Fibroblast of skin of scalp (primary cell): ENCODE measurements around the gene CACNA2D4.

Experiments used
- DNase-seq: peaks from one replicate; pipeline ENCODE4 v3.0.0-alpha.2; 2013

CACNA2D4 gene

GRCh38 chr12:1885599-1886245 lies 32.7 kb downstream of the CACNA2D4 start:
- DNase-seq, result no peak

GRCh38 chr12:1885082-1885596 lies 33.3 kb downstream of the CACNA2D4 start:
- DNase-seq, result no peak

DNA sequence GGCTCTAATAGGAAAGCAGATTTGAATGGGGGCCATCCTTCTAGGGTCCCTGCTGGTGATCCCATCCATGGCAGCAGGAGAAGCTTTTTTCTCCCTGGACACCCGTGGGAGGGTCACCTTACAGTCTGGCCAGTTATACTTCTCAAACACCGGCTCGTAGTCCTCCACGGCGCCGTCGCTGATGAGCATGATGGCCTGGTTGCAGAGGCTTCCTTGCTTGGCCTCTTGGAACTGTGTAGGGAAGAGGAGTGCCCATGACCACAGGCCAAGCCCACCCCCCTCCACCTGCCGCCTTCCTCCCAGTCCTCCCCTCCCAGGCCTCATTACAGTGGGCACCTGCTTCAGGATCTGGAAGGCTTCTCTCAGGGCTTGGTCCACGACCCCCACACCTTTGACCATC lies 33.8 kb downstream of the CACNA2D4 start:
- no peak for DNase-seq

GRCh38 chr12:1883513-1883912 lies 34.9 kb downstream of the CACNA2D4 start:
- DNase-seq, result no peak

DNA sequence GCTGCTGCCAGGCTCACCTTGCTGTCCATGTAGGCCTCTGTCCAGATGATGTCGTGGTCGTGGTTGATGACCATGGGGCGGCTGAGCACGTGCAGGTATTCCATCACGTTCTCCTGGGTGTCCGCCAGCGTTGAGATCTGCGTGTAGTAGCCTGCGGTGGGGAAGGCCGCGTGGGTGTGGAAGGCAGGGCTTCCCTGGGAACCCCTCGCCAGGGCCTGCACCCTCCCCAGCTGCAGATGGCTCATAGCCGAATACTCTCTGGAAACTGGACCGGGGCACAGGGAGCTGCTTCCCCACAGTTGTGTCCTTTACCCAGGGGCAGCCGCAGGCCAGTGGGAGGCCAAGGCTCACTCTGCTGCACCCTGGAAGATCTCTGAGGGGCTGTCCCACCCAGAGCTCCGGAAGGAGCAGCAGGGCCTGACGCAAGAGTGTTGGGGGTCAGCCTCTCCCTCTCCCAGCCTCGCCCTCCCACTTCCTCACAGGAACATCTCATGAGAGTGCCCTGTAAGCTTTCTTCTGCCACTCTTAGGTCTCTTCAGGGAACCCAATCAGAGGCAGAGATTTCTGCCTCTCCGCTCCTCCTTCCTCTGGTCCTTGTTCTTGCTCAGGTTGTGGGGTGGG lies 35.5 kb downstream of the CACNA2D4 start:
- no peak for DNase-seq

DNA sequence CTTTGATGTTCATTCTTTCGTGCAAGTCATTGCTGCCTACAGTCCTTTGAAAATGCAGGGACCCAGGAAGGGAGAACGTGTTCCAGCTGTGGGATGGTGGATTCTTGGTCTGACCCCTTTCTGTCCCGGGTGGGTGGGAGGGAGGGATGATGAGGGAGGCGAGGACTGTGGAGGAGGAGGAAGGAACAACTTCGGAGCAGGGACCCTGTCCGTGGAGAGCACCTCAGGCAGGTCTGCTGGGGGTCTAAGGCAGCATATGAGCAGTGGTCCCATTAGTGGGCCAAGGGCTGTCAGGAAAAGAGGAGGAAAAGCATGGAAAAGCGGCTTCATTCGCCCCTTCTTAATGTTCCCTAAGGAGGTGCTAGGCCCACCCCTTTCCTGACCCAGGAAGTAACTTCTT lies 36.0 kb downstream of the CACNA2D4 start:
- DNase-seq, result no peak

DNA sequence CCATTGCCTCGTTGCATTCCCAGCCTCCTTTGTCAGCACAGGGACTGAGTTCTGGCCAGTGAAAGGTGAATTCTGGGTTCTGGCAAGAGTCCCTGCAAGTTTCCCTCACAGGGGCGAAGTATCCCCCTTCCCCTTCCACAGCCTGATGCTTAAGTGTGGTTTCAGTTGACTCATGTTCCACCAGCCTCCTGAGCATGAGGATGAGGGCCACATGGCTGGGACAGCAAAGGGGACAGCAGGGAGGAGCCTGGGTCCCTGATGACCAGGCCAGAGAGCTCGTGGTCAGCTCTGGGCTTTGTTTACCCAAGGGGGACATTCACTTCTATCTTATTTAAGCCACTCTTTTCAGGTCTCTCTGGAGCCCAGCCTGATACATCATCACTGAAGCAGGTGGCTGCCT lies 36.5 kb downstream of the CACNA2D4 start:
- no peak for DNase-seq

DNA sequence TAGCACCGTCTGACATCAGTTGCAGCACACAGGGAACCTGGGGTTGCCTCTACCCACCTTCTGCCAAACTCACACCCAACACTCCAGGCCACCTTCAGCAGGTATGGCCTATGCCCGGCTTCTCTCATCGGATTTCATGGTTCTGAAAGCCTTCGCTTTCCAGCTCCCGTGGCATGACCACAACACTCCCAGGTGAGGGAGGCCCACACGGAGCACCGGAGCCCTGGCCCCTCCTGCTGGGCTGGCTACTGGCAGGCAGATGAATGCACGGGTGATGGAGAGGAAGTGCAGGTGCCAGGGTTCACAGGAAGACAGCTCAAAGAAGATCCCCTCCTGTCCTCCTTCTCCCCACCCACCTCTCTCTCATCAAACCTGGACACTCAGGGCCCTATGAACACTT lies 37.2 kb downstream of the CACNA2D4 start:
- DNase-seq, result no peak

GRCh38 chr12:1880876-1881275 lies 37.6 kb downstream of the CACNA2D4 start:
- DNase-seq, result no peak

GRCh38 chr12:1880153-1880845 lies 38.2 kb downstream of the CACNA2D4 start:
- no peak for DNase-seq

DNA sequence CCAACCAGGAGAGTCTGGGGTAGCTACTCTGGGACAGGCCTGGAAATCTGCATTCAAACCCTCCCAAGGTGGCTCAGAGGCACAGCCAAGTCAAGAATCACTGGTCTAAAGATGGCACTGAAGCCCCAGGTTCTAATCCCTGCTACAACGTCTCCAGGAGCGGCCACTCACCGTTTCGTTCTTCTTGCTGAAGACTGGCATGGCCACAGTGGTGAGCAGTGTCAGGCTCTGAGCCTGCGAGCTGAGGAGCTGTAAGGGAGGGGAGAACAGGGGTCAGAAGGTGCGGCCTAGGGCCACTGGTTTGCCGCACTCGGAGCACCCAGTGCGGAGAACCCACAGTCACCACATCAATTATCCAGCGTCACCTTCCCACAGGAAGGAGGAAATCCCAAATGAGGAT lies 38.8 kb downstream of the CACNA2D4 start:
- DNase-seq, result no peak

GRCh38 chr12:1878695-1879094 lies 39.8 kb downstream of the CACNA2D4 start:
- no peak for DNase-seq

DNA sequence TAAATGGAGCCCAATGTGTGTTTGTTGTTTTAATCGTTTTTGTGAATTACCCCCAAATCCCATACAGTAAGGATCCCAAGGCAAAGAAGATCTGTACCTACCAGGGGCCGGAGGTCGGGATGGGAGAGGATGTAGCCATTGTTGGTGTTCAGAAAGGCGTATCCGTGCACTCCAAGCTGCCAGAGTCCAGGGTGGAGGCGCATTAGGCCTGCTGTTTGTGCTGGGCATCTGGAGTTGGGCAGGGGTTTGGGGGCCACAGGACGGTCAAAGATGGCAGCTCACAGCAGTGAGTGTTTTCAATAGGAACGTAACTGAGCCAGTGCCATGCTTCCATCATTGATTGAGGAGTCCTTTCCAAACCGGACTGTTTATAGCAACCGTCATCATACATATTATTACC lies 40.2 kb downstream of the CACNA2D4 start:
- no peak for DNase-seq

DNA sequence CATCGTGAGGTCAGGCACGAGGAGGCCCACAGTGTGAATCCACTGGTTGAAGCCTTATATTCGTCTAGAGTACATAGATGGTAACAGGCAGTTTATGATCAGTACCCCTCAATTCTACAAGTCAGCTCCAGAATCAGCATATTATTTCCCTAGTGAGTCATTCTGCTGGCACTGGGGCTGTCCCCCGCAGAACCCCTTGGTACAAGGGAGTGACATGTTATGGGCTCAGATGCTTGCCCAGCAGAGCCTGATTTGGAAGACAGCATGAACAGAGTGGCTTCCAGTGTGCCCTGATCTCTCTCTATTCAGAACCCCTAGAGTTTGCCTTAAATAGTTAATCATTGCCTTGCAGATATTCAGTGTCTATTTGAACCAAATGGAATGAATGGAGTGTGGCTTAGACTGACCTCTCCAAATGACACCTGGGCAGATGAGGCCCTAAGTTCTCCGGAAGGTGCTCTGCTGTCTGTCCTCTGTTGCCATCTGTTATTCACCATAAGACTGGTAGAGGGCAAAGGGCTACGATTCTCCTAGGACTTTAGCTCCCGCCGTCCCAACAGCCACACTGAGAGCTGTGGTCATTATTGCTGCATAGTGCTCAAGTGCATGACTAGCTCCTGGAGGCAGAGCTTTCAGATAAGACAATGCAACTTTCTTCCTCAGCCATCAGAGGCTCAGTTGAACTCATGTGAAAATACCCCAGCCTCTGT lies 41.1 kb downstream of the CACNA2D4 start:
- DNase-seq, result no peak

- DNase-seq, result no peak
These were observed 42.4 kb downstream of the CACNA2D4 start for GRCh38 chr12:1876086-1876485.

DNA sequence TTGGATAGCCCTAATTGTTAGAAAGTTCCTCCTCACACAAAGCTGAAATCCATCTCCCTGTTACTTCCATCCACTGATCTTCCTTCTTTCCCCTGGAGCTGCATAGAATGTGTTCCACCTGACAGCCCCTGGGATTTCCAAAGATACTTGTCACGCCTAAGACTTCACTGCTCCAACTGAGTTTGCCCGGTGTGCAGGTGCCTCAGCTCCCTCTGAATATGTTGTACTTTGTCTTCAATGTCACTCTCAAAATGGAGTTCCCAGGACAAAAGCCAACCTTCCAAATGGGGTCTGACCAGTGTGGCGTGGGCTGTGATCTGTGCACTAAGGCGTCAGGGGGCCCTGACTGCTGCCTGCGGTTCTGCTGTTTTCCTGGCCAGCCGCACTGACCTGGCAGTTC lies 42.8 kb downstream of the CACNA2D4 start:
- DNase-seq, result no peak

- no peak for DNase-seq
These were observed 44.6 kb downstream of the CACNA2D4 start for GRCh38 chr12:1873531-1874510.

GRCh38 chr12:1872448-1872847 lies 46.0 kb downstream of the CACNA2D4 start:
- DNase-seq, result no peak

DNA sequence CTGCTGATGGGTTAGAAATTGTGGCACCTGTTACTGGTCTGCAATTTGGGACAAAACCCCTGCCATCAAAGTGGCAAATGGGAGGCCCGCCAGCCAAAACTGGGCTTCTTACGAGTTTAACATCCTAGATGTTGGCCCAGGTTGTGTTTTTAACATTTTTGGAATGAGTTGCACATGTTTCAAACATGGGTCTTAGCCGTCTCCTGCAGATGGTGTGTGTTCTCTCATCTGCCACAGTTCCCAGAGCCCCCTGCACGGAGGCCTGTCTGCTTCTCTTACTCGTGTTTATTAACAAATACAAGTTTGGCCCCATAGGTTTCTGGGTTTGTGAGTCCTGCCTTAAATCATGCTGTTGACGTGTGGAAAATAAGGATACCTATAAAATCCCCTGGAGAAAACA lies 46.5 kb downstream of the CACNA2D4 start:
- DNase-seq, result no peak

GRCh38 chr12:1870998-1871917 lies 47.2 kb downstream of the CACNA2D4 start:
- DNase-seq, result no peak

GRCh38 chr12:1870086-1870485 lies 48.4 kb downstream of the CACNA2D4 start:
- no peak for DNase-seq
